Fibroblast of skin of right quadriceps (primary cell): ENCODE data around the gene MEF2B.
A peak's percentile ranks its signal among the peaks of the same experiment; 100 is the strongest.
"Not testable (repeated sequence)": the region's sequence is repeated elsewhere in the genome, so short reads cannot be mapped to it uniquely, and the experiment has no call there.

Experiments
- DNase-seq: peaks from one replicate; pipeline ENCODE4 v3.0.0-alpha.2; 2013

The MEF2B gene

DNA sequence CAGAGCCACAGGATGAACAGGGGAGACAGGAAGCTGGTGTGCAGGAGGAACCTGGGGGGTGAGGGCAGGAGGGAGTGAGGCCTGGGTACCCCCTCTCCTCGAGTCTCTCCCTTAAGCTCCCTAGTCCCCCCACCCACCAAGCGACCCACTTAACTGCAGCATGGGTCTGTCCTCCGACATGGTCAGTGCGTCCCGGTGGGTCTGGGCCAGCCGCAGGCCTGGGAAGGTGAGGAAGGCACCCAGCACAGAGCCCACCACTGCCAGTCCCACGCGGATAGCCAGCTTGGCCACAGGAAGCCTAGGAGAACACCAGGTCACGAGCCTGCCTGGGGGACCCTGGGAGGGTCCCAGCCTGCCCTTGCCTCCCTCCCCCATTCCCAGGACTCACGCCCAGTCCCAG lies 48.7 kb downstream of the MEF2B start:
- DNase-seq, result no peak

DNA sequence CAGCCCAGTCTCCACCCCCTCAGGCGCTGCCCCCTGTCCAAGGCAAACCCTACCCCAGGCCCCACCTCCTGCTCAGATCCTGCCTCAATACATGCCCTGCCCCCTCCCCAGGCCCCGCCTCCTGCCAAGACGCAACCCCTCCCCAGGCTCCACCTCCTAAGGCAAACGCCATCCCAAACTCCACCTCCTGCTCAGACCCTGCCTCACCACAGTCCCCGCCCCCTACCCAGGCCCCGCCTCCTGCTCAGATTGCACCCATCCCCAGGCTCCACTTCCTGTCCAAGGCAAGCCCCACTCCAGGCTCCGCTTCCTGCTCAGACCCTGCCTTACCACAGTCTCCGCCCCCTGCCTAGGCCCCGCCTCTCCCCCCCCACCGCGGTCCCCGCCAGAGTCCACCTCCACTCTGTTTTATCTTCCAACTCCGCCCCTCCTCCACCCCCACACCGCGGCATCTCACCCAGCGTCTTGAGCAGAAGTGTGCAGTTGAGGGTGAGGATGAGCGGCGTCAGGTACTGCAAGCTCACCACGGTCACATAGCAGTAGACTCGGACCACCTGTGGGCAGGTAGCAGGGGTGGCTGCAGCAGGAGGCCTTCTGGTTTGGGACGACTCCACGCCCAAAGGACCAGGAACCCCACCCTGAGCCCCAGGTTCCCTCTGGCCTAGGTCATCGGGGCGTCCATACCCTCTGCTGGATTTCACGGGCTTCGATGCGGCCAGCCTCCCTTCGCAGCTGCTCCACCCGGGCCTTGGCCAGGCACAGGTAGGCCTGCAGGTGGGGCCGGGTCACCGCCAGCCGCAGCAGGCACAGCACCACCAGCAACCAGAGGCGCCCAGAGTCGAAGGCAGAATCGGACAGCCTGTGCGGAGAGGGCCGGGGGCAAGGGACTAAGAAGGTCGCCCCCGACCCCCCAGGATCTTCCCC lies 49.5 kb downstream of the MEF2B start:
- DNase-seq, result peak; percentile 85

DNA sequence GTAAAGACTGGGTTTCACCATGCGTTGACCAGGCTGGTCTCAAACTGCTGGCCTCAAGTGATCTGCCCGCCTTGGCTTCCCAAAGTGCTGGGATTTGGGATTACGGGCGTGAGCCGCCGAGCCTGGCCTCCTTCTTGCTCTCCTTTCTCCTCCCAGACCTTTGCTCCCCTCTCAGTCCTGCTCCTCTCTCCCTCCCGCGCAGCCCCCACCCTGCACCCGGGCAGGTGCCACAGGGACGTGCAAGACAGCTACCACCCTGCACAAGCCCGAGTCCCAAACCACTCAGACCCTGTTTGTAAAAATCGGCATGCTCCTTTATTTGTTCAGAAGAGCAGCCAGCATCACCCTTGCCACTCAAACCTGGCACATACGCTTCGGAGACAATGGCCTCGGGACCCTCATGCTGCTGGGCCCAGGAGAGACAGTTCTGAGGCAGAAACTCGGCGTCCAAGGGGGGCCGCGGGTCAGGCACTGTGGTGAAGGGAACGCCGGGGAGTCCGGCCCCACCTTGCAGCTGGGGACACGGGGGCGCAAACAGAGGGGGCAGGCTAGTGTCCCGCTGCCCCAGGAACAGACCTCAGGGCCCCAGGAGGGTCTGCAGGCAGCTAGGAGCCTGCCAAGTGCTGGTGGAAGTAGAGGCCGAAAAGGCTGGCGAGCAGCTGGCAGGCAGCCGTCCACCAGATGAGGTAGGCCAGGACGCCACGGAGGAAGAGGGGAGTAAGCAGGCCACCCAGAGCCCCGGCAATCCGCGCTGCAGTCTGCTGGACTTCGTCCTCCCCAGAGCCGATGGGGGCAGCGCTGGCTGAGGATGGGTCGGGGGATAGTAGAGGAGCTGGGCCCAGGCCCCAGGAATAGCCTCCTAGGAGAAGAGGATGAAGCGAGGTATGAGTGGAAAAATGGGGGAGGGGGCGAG lies 50.5 kb downstream of the MEF2B start:
- no peak for DNase-seq

DNA sequence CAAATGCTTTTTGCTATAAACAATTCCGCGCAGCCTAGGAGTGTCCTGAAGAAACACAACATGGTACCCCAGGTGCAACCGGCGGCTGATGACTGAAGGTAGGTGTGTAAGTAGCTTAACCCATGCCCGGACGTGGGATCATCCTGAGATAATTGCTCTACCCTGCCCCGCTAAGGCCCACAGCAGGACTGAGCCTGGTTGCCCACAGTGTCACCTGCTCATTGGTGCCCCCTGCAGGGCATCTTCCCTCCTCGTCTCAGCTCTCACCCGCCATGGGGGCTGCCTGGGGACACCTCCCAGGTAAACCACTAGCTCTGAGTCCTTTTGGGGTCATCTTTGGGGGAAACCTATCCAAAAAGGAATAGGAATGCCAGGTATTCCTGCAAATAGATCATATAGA lies 54.1 kb downstream of the MEF2B start:
- DNase-seq, result no peak

DNA sequence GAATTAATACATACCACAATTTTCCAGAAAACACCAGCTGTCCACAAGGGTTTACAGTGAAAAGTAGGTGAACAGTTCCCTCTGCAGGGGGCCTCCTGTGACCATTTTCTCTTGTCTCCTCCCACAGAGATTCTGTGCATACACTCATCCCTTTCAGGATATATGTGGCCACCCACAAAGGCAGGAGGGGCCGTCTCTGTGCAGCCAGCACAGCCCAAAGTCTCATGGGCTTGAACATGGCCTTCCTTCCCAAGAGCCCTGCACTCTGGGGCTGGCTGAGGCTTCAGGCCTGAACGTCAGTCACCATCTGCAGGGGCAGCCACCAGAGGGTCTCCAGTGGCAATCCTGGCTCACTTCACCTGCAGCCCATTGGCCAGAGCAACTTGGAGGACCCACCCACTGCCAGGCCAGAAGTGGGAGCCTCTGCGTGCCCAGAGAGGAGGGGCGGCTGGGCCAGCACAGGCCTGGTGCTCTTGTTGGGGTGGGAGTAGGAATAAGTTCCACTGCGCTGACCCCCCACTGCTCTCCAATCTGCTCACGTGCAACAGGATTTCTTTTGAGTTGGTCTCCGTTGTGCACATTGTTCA lies 56.9 kb downstream of the MEF2B start:
- peak; percentile 62 for DNase-seq

DNA sequence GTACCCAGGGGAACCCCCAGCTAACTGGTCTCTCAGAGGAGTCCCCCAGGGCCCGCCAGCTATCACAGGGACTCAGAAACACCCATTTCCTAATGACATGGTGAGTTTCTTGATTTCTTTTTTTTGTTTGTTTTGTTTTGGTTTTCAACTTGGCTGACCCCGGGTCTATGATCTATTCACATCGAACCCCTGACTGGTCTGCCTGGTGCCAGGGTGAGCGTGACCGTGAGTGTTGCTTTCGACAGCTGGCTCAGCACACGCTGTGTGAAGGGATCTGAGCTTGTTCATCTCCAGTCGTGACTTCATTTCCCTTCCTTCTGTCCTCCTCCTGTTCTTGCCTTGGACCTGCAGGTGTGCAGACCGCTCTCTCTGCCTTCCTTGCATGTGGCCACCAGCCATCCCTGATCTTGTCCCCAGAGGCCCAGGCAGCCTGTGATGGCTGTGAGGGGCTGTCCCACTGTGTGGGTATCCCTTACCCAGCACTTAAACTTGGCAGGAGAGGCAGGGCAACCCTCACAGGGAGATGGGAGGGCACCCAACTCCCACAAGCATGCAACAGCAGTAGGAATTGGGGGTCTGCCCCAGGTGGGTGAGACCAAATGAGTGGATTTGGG lies 58.0 kb downstream of the MEF2B start:
- no peak for DNase-seq

DNA sequence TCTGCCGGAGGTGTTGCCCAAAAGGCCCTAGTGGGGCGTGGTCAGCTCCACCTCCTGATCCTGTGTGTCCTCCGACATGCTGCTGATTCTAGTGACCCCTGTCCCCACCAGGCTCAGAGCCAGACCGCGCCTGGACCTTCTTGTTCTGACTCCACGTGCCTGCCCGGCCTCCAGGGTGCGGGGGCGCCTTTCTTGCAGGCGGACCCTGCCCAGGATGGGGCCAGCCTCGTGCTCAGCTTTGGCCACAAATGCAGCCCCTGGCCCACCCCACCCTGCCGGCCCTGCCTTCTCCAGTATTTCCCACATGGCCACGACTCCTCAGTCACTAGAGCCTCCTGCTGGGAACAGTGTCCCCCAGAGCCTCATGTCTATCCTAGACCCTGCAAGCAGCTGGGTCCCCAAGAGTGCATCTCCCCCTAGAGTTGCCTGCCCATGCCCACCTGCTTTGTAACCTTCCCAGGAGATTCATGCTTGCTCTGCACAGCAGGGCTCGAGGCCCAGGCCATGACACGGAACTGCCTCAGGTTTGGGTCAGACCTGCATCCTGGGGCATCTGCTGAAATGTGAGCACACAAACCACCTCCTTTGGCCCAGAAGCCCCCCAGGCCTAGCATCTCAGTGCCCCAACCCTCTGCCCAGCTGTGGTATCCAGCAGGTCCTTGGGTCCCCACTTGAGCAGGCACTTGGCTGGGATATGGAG lies 58.8 kb downstream of the MEF2B start:
- DNase-seq, result no peak

DNA sequence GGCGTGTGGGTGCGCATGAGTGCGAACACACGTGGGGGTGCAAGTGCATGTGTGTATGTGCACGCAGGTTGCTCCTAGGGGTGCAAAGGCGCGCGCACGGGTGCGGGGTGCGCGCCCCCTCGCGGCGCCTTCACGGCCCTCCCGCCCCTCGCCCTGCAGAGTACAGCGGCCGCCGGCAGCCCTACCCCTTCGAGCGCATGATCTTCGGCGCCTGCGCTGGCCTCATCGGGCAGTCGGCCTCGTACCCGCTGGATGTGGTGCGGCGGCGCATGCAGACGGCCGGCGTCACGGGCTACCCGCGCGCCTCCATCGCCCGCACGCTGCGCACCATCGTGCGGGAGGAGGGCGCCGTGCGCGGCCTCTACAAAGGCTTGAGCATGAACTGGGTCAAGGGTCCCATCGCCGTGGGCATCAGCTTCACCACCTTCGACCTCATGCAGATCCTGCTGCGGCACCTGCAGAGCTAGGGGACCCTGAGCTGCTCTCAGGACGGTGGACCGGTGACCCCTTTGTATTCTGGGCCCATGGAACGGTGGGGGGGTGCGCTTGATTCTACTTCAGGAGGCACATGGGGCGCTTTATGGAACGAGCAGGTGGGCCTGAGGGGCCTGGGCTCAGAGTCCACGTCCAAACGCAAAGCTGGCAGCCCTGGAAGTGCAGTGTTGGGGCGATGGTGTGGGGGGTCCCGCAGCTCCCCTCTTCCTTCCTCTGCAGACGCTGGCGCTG lies 59.5 kb downstream of the MEF2B start:
- DNase-seq, result peak; percentile 19

DNA sequence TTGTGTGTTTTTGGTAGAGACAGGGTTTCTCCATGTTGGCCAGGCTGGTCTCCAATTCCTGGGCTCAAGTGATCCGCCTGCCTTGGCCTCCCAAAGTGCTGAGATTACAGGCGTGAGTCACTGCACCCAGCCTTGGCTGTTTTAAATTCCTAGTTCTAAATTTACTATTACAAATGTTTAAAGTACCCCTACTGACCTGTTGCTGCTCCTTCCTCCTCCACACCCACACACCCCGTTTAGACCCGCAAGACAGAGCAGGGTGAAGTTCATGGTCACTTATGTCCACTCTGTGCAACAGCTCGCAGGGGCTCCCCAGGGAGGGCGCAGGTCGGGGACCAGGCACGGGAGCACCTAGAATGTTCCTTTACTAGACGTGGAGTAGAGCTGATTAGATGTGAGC lies 60.5 kb downstream of the MEF2B start:
- no peak for DNase-seq

DNA sequence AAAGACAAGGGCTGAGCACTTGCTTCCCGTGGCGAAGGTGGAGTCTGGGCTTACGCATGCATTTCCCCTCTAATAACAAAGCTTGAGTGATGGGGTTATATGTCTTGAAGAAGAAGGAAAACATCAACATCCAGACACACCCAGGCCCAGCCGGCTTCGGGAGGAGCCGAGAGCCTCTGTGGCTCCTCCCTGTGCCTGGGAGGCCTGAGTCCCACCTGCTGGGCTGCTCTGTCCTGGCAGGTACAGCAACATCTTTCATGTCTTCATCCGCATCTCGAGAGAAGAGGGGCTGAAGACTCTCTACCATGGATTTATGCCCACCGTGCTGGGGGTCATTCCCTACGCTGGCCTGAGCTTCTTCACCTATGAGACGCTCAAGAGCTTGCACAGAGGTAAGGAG lies 62.4 kb downstream of the MEF2B start:
- DNase-seq, result no peak

DNA sequence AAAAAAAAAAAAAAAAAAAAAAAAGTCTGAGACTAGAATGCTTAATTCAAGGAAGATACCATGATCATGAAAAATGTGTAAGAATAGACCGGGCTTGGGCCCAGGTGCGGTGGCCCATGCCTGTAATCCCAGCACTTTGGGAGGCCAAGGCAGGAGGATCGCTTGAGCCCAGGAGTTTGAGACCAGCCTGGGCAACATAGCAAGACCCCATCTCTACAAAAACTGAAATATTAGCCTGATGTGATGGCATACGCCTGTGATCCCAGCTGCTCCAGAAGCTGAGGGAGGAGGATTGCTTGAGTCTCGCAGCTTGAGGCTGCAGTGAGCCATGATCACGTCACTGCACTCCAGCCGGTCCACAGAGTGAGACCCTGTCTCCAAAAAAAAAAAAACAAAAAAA lies 63.1 kb downstream of the MEF2B start:
- DNase-seq, result not testable (repeated sequence)

DNA sequence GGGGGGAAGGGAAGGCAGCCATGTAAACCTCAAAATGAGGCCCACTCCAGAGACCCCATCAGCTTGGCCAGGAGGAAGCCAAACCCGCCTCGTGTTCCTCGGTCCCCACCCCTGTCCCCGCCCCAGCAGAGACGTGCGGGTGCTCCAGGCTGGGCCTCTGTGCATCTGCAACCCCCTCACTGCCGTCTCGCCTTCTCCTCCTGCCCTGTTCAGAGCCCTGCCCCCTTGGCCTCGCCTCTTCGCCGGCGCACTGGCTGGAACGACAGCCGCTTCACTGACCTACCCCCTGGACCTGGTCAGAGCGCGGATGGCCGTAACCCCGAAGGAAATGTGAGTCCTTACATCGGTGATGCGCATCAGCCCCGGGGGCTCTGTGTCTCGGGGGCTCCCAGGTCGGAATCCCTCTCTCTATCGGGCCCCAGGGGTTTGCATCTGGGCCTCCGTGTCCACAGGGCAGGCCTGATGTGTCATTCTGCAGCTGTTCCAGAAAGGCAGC lies 64.0 kb downstream of the MEF2B start:
- DNase-seq, result peak; percentile 26

DNA sequence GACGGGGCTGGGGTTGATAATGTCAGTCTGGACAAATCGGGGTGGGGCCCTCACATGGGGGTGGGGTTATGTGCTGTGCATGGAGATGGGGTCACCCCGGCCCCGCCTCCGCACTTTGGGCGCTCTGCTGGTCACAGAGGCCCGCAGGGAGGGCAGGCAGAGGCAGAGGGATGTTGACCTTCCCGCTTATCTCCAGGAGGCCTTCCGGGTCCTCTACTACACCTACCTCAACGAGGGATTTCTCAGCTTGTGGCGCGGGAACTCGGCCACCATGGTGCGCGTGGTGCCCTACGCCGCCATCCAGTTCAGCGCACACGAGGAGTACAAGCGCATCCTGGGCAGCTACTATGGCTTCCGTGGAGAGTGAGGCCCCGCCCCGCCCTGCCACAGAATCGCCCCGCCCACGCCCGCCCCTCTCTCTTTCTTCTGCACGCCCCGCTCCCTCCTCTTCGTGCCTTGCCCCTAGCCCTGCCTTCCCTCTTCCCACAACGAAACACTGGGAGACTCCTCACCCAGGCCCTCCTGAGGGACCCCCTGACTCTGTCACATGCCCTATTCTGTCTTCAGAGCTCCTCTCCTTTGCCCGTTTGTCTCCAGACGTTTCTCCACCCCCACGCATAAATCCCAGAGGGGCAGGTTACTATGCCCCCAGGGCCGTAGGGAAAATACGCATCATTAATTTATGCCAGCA lies 64.6 kb downstream of the MEF2B start:
- peak; percentile 66 for DNase-seq

DNA sequence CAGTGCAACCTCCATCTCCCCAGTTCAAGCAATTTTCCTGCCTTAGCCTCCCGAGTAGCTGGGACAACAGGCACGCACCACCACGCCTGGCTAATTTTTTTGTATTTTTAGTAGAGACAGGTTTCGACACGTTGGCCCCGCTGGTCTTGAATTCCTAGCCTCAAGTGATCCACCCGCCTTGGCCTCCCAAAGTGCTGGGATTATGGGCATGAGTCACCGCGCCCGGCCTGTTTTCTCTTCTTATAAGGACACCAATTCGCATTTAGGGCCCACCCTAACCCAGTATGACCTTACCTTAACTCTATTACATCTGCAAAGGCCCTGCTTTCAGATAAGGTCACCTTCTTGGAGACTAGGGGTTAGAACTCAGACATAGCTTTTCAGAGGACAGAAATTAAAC lies 66.9 kb downstream of the MEF2B start:
- DNase-seq, result no peak

DNA sequence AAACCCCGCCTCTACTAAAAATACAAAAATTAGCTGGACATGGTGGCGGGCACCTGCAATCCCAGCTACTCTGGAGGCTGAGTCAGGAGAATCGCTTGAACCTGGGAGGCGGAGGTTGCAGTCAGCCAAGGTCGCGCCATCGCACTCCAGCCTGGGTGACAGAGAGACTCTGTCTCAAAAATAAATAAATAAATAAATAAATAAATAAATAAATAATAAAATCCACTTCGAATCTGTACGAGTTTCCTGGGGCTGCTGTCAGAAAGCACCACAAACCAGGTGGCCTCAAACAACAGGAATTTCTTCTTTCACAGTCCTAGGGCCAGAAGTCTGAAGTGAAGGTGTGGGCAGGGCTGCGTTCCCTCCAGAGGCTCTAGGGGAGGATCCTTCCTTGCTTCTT lies 67.5 kb downstream of the MEF2B start:
- DNase-seq, result not testable (repeated sequence)

DNA sequence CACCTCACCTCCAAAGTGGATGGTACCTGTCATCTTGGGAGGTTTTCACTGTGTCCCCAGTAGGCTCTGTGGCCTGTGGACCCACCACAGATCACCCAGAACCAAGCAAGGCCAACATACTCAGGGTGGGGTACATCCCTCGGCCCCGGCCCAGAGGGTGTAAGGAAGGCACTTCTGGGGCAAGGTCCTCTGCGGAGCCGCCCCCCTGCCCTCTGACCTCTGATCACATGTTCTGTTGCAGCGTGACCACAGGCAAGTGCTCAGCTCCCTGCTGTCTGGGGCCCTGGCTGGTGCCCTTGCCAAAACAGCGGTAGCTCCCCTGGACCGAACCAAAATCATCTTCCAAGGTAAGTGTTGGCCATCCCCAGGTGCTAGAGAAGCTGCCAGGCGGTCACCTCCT lies 68.5 kb downstream of the MEF2B start:
- DNase-seq, result no peak

DNA sequence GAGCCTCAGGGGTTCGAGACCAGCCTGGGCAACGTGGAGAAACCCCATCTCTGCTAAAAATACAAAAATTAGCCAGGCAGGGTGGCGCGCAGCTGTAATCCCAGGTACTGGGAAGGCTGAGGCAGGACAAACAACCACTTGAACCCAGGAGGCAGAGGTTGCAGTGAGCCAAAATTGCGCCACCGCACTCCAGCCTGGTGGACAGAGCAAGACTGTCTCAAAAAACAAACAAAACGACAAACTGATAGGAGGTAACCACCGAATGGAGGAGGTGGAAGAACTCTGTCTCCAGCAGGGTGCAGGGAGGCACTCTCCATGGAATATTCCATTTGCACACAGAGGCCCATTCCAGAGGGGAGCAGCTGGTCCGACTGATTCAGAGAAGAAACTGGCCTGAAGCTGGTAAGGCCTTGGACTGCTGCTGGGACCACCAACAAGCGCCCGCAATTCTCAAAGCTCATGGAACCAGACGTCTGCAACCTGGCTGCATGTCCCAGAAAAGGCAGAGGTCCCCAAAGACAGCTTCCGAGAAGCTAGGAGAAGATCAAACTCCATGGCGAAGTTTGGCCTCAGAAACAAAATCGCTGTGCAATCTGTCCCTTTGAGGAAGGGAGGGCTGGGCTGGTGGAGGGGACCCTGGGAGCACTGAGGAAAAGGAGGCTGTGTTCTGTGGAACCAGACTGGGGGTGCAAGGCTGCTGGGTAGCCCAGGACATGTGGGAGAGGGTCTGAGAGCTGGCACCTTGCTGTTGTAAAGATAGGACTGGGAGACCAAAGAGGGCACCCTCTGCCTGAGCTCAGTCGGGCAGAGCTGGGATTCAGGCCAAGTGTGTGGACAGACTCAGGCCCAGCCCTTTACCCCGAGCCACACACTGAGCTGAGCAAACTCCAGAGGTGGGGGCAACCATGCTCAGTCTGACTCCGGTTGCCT lies 71.1 kb downstream of the MEF2B start:
- DNase-seq, result no peak

DNA sequence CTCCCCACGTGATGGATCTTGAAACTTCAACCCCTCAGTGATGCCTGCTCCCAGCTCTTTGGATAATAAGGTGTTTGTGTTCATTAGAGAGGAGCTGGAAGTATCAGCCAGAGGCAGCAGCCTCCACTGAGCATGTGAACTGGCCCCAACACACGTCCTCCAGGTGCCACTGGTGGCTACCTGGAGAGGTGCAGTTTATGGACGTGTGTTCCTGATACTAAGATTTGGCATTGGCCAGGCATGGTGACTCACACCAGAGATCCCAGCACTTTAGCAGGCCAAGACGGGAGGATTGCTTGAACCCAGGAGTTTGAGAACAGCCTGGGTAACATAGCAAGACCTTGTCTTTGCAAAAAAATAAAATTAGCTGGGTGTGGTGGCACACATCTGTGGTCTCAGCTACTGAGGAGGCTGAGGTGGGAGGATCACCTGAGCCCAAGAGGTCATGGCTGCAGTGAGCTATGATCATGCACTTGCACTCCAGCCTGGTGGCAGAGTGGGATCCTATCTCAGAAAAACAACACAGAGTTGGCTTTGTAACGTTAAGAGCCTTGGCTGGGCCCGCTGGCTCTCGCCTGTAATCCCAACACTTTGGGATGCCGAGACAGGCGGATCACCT lies 71.9 kb downstream of the MEF2B start:
- no peak for DNase-seq
